Nephron progenitor cell (in vitro differentiated cells): ENCODE data around the gene CLUH.

Experiments
- DNase-seq: peaks from one replicate; pipeline ENCODE4 v3.0.0; 2021
- H3K27ac Mint-ChIP-seq: 2 replicates; pipeline ENCODE4 v1.8.0; 2021; ENCODE audit warnings: mild to moderate bottlenecking, moderate library complexity, mixed read lengths
- H3K27me3 Mint-ChIP-seq: 2 replicates; pipeline ENCODE4 v1.8.0; 2021; ENCODE audit warnings: mild to moderate bottlenecking, low read depth, mixed read lengths; ENCODE audit not compliant: poor library complexity
- H3K36me3 Mint-ChIP-seq: 2 replicates; pipeline ENCODE4 v1.8.0; 2021; ENCODE audit warnings: low read depth, mixed read lengths
- H3K4me1 Mint-ChIP-seq: 2 replicates; pipeline ENCODE4 v1.8.0; 2021; ENCODE audit warnings: mixed read lengths
- H3K4me3 Mint-ChIP-seq: 2 replicates; pipeline ENCODE4 v1.8.0; 2021; ENCODE audit warnings: mild to moderate bottlenecking, moderate library complexity, mixed read lengths
- H3K9me3 Mint-ChIP-seq: 2 replicates; pipeline ENCODE4 v1.8.0; 2021; ENCODE audit warnings: mild to moderate bottlenecking, moderate library complexity, mixed read lengths
- TF ChIP-seq, protein P1 (sequence below): fragments of 200-600 bp; sonication (generic); IDR thresholded peaks from 2 replicates; pipeline ENCODE4 v1.5.0; 2021; ENCODE audit warnings: antibody characterized with exemption

CLUH gene

DNA sequence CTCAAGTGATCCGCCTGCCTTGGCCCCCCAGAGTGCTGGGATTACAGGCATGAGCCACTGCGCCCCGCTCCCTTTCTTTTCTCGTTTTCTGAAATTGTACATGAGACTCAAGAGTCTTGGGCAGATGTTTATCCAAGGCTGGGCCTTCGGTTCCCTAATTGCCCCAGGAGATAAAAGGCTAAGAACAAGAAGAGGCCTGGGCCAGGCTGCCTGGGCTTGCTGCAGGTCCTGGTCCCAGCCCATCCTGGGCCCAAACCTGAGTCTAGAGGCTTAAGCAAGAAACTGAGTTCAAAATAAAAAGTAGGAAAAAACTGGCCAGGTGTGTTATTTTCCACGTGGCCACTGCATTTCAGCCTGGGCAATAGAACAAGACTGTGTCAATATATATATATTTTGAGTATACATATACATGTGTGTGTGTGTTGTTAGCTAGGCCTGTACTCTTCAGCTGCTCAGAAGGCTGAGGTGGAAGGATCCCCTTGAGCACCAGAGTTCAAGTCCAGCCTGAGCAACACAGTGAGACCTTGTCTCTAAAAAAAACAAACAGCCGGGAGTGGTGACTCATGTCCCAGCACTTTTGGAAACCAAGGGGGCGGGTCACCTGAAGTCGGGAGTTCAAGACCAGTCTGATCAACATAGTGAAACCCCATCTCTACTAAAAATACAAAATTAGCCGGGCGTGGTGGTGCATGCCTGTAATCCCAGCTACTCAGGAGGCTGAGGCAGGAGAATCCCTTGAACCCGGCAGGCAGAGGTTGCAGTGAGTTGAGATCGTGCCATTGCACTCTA, 6.8 kb upstream of the CLUH start:
- Mint-ChIP-seq H3K36me3 (no peaks in the 10 kb centered on the region), H3K27me3 (peaks cover 50% of the 10 kb centered on the region), H3K4me3 (no peak overlapping the region), H3K27ac (no peak overlapping the region), H3K4me1 (no peaks in the 10 kb centered on the region), H3K9me3 (no peaks in the 10 kb centered on the region)
- TF ChIP-seq, protein P1, sequence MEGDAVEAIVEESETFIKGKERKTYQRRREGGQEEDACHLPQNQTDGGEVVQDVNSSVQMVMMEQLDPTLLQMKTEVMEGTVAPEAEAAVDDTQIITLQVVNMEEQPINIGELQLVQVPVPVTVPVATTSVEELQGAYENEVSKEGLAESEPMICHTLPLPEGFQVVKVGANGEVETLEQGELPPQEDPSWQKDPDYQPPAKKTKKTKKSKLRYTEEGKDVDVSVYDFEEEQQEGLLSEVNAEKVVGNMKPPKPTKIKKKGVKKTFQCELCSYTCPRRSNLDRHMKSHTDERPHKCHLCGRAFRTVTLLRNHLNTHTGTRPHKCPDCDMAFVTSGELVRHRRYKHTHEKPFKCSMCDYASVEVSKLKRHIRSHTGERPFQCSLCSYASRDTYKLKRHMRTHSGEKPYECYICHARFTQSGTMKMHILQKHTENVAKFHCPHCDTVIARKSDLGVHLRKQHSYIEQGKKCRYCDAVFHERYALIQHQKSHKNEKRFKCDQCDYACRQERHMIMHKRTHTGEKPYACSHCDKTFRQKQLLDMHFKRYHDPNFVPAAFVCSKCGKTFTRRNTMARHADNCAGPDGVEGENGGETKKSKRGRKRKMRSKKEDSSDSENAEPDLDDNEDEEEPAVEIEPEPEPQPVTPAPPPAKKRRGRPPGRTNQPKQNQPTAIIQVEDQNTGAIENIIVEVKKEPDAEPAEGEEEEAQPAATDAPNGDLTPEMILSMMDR, result no peak
- DNase-seq, result no peak

GRCh38 chr17:2716649-2717048, 5.1 kb upstream of the CLUH start:
- no peaks in the 10 kb centered on the region for H3K36me3 Mint-ChIP-seq
- peaks cover 10% of the 10 kb centered on the region for H3K4me1 Mint-ChIP-seq
- no peak overlapping the region for H3K4me3 Mint-ChIP-seq
- peaks cover 33% of the 10 kb centered on the region for H3K27me3 Mint-ChIP-seq
- DNase-seq, result no peak
- H3K9me3 Mint-ChIP-seq, result no peaks in the 10 kb centered on the region
- no peak overlapping the region for H3K27ac Mint-ChIP-seq
- TF ChIP-seq, protein P1, result no peak

DNA sequence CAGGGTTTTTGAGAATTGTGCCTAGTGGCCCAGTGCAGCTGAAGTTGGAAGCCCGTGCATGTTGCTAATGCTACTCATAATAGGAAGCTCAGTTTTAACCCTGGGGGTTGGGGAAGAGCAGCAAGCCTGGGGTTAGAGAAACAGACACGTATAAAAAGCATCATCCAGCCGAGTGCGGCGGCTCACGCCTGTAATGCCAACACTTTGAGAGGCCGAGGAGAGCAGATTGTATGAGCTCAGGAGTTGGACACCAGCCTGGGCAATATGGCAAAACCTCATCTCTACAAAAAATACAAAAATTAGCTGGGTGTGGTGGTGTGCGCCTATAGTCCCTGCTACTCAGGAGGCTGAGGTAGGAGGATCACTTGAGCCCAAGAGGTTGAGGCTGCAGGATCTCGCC, 2.3 kb upstream of the CLUH start:
- H3K4me3 Mint-ChIP-seq, result no peak overlapping the region
- H3K36me3 Mint-ChIP-seq, result no peaks in the 10 kb centered on the region
- H3K27ac Mint-ChIP-seq, result no peak overlapping the region
- H3K9me3 Mint-ChIP-seq, result no peaks in the 10 kb centered on the region
- H3K27me3 Mint-ChIP-seq, result peaks cover 18% of the 10 kb centered on the region
- no peak for DNase-seq
- H3K4me1 Mint-ChIP-seq, result peaks cover 30% of the 10 kb centered on the region
- TF ChIP-seq, protein P1, result no peak

DNA sequence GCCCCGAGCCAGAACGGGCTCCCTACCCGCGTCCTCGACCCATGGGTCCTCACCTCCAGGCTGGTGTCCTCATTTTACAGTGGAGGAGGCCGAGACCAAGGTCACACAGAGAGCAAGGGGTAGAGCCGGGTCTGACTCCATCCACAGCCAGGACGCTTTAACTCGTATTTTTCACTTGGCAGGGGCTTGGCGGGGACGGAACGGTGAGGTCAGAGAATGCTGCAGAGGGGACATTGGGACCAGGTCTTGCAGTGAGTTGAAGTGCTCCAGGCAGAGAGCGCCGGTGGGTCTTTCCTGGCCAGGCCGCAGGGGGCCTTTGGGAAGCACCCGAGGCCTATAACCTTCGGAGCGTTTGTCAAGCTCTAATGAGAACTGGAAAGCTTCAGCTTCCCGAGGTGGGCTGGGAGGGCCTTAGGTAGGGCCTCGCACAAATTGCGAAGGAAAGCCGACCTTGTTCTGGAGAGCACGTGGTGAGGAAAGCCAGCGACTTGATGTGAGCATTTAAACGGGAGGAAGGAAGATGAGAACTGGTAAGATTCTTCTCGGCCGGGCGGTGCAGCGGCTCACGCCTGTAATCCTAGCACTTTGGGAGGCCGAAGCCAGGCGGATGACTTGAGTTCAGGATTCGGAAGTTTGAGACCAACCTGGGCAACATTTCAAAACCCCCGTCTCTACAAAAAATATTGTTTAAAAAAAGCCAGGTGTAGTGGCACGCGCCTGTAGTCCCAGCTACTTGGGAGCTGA, 908 bp upstream of the CLUH start:
- H3K9me3 Mint-ChIP-seq, result no peaks in the 10 kb centered on the region
- DNase-seq, result no peak
- peaks cover 38% of the 10 kb centered on the region for H3K4me1 Mint-ChIP-seq
- peaks cover 10% of the 10 kb centered on the region for H3K27me3 Mint-ChIP-seq
- H3K36me3 Mint-ChIP-seq, result no peaks in the 10 kb centered on the region
- TF ChIP-seq, protein P1, result no peak
- H3K27ac Mint-ChIP-seq, result no peak overlapping the region
- H3K4me3 Mint-ChIP-seq, result peak overlapping the region; percentile 78

DNA sequence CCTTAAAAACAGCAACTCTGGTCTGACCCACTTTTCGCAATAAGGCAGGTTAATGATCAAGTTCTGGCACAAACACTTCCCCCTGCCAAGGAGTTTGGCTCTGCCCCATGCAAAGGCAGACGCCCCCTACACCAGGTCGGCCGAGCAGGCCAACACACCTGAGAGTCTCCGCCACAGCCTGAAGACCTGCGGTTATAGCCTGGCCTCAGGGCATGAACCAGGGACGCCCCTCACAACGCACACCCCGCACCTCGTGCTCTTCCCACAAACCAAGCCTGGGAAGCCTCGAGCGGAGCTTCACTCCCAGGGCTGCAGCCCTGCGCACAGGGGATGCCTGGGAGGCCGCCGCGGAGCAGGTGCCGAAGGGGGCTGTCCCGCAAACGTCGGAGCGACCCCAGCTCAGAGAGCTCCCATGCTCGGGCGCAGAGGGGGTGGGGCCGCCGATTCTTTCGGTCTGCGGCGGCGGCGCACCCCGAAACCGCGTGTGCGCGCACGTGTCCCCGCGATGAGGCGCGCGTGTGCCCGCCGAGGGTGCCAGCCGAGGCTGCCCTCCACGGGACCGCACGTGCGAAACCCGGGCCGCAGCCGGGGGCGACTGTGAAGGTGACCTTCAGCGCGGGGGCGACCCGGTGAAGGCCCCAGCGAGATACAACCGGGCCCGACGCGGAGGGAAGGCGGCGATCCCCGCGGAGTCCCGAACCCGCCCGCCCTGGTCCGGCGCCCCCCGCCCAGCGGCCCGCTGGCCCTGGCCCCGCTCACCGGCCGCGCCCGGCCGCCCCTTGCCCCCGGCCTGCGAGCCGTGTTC, 559 bp downstream of the CLUH start:
- H3K27me3 Mint-ChIP-seq, result peaks cover 6% of the 10 kb centered on the region
- TF ChIP-seq, protein P1, result no peak
- H3K27ac Mint-ChIP-seq, result no peak overlapping the region
- H3K4me1 Mint-ChIP-seq, result peaks cover 43% of the 10 kb centered on the region
- peak; percentile 54 for DNase-seq
- no peaks in the 10 kb centered on the region for H3K36me3 Mint-ChIP-seq
- H3K9me3 Mint-ChIP-seq, result no peaks in the 10 kb centered on the region
- peak overlapping the region; percentile 85 for H3K4me3 Mint-ChIP-seq
